DOHH2 (cell line): ENCODE data around the gene FRMPD4.

Experiments used
- H3F3A ChIP-seq: fragments of 200-600 bp; sonication (generic), shearing (Covaris generic); 2 replicates; pipeline ENCODE4 v1.6.0; 2016; ENCODE audit warnings: antibody characterized with exemption, mild to moderate bottlenecking; ENCODE audit not compliant: control insufficient read depth, insufficient read depth
- H3K27ac ChIP-seq: fragments of 200-600 bp; sonication (generic); 2 replicates; pipeline ENCODE4 v1.5.1; 2014; ENCODE audit warnings: low read depth, mild to moderate bottlenecking, low read length, moderate library complexity
- H3K27me3 ChIP-seq: fragments of 200-600 bp; sonication (generic); 2 replicates; pipeline ENCODE4 v1.6.1; 2014; ENCODE audit warnings: mild to moderate bottlenecking, low read length, mixed read lengths; ENCODE audit not compliant: control insufficient read depth
- H3K36me3 ChIP-seq: fragments of 200-600 bp; sonication (generic); 2 replicates; pipeline ENCODE4 v1.6.1; 2014; ENCODE audit warnings: mild to moderate bottlenecking, low read length, moderate library complexity, mixed read lengths; ENCODE audit not compliant: control insufficient read depth
- H3K4me1 ChIP-seq: fragments of 200-600 bp; sonication (generic); 2 replicates; pipeline ENCODE4 v1.6.1; 2014; ENCODE audit warnings: mild to moderate bottlenecking, low read length, mixed read lengths; ENCODE audit not compliant: control insufficient read depth
- H3K4me2 ChIP-seq: fragments of 200-600 bp; sonication (generic); 2 replicates; pipeline ENCODE4 v1.6.0; 2014; ENCODE audit warnings: mild to moderate bottlenecking, low read length, moderate library complexity
- H3K4me3 ChIP-seq: fragments of 200-600 bp; sonication (generic); 2 replicates; pipeline ENCODE4 v1.5.1; 2014; ENCODE audit warnings: mild to moderate bottlenecking, low read length, mixed read lengths
- H3K79me2 ChIP-seq: fragments of 200-600 bp; sonication (generic); 2 replicates; pipeline ENCODE4 v1.6.1; 2014; ENCODE audit warnings: mild to moderate bottlenecking, low read length, mixed read lengths; ENCODE audit not compliant: control insufficient read depth
- H3K9me2 ChIP-seq: fragments of 200-600 bp; sonication (generic); replicated peaks from 2 replicates; pipeline ENCODE4 v1.6.1; 2014; ENCODE audit warnings: mild to moderate bottlenecking, low read length, mixed read lengths; ENCODE audit not compliant: control insufficient read depth
- H3K9me3 ChIP-seq: fragments of 200-600 bp; sonication (generic); 2 replicates; pipeline ENCODE4 v1.6.1; 2014; ENCODE audit warnings: antibody characterized with exemption, low read length, mixed read lengths; ENCODE audit not compliant: control insufficient read depth, insufficient read depth
- H4K20me1 ChIP-seq: fragments of 200-600 bp; sonication (generic); 2 replicates; pipeline ENCODE4 v1.6.0; 2014; ENCODE audit warnings: low read depth, mild to moderate bottlenecking, antibody characterized with exemption, low read length, moderate library complexity; ENCODE audit not compliant: control insufficient read depth, insufficient read depth
- CTCF ChIP-seq: fragments of 200-600 bp; sonication (generic); IDR thresholded peaks from one replicate; pipeline ENCODE4 v1.5.1; 2014; ENCODE audit warnings: antibody characterized with exemption, mild to moderate bottlenecking, low read depth, low read length; ENCODE audit not compliant: poor library complexity, severe bottlenecking
- EZH2phosphoT487 ChIP-seq: fragments of 200-600 bp; sonication (generic); IDR thresholded peaks from 2 replicates; pipeline ENCODE4 v1.6.1; 2017; ENCODE audit warnings: borderline replicate concordance, mild to moderate bottlenecking, antibody characterized with exemption, low read length, moderate library complexity, mixed read lengths

Gene FRMPD4

GRCh38 chrX:12138361-12139313 is at the start of gene FRMPD4:
Gene FRMPD4, plus strand, starts transcription at chrX:12138473. Its CDS starts 499 bp downstream, at chrX:12138972.
- Histone ChIP-seq H3K4me3 (no peak within 1 kb of the TSS), H3F3A (no peaks in the 10 kb centered on the region), H3K4me2 (no peak within 1 kb of the TSS), H3K79me2 (no peaks in the 10 kb centered on the region), H3K36me3 (no peaks in the 10 kb centered on the region), H3K4me1 (no peaks in the 10 kb centered on the region), H4K20me1 (no peaks in the 10 kb centered on the region), H3K27ac (no peak within 1 kb of the TSS), H3K9me2 (no peaks in the 10 kb centered on the region), H3K27me3 (no peaks in the 10 kb centered on the region), H3K9me3 (no peaks in the 10 kb centered on the region)
- TF ChIP-seq EZH2phosphoT487 (no peak), CTCF (no peak)

GRCh38 chrX:12089740-12090139 is 48.5 kb upstream of the FRMPD4 start:
- Histone ChIP-seq H3K36me3 (no peaks in the 10 kb centered on the region), H3K4me3 (no peak overlapping the region), H3K9me2 (no peaks in the 10 kb centered on the region), H3K27ac (no peak overlapping the region), H4K20me1 (no peaks in the 10 kb centered on the region), H3K27me3 (no peaks in the 10 kb centered on the region), H3F3A (no peaks in the 10 kb centered on the region), H3K4me1 (no peaks in the 10 kb centered on the region), H3K79me2 (no peaks in the 10 kb centered on the region), H3K4me2 (no peak overlapping the region), H3K9me3 (no peaks in the 10 kb centered on the region)
- TF ChIP-seq CTCF (no peak), EZH2phosphoT487 (no peak)

- Histone ChIP-seq H3K4me3 (no peak overlapping the region), H3K4me2 (no peak overlapping the region), H3K27me3 (no peaks in the 10 kb centered on the region), H3F3A (no peaks in the 10 kb centered on the region), H4K20me1 (no peaks in the 10 kb centered on the region), H3K9me2 (no peaks in the 10 kb centered on the region), H3K79me2 (no peaks in the 10 kb centered on the region), H3K4me1 (no peaks in the 10 kb centered on the region), H3K27ac (no peak overlapping the region), H3K36me3 (no peaks in the 10 kb centered on the region), H3K9me3 (no peaks in the 10 kb centered on the region)
- TF ChIP-seq EZH2phosphoT487 (no peak), CTCF (no peak)
Measured at GRCh38 chrX:12113321-12113720, 25.0 kb upstream of the FRMPD4 start.
